22Rv1 (cell line): ENCODE measurements around the gene RNF181.

Experiments used
- CTCF ChIP-seq: fragments of 450-650 bp; IDR thresholded peaks from 2 replicates; pipeline ENCODE4 v1.5.1; 2017; ENCODE audit warnings: mild to moderate bottlenecking
- ZFX ChIP-seq: fragments of 450-650 bp; IDR thresholded peaks from 2 replicates; pipeline ENCODE4 v1.6.1; 2017; ENCODE audit warnings: antibody characterized with exemption, borderline replicate concordance

DNA sequence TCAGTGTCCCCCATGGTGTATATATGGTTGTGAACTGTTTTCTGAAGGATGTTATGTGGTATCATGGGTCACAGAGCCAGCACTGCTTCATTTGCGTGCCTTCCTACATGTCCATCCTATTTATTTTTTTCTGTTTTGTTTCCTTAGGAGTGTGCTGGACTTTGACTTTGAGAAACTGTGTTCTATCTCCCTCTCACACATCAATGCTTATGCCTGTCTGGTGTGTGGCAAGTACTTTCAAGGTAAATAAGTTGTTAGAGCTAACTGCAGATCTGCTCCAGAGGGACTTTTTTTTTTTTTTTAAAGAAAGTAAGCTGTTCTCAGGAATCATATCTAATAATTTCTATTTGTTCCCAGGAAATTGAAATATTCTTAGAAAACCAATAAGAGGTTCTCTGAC lies 25.8 kb downstream of the RNF181 start:
- TF ChIP-seq CTCF (no peak), ZFX (no peak)
